GM04503 (cell line): ENCODE measurements around the gene ARHGAP21.
"Not testable (repeated sequence)": the region's sequence is repeated elsewhere in the genome, so short reads cannot be mapped to it uniquely, and the experiment has no call there.

ENCODE experiments used
- DNase-seq: peaks from one replicate; pipeline ENCODE4 v3.0.0-alpha.2; 2012; ENCODE audit warnings: low read depth

ARHGAP21 gene

GRCh38 chr10:24723788-24724380 is at the start of gene ARHGAP21:
TSS of gene ARHGAP21 (minus strand) at chr10:24723887. CDS start at chr10:24721899, 1,988 bp downstream.
- DNase-seq: peak; percentile 39

- DNase-seq: no peak
Observed at GRCh38 chr10:24771943-24772694, 48.4 kb upstream of the ARHGAP21 start.

- not testable (repeated sequence) for DNase-seq
Observed at GRCh38 chr10:24764991-24765390, 41.3 kb upstream of the ARHGAP21 start.

DNA sequence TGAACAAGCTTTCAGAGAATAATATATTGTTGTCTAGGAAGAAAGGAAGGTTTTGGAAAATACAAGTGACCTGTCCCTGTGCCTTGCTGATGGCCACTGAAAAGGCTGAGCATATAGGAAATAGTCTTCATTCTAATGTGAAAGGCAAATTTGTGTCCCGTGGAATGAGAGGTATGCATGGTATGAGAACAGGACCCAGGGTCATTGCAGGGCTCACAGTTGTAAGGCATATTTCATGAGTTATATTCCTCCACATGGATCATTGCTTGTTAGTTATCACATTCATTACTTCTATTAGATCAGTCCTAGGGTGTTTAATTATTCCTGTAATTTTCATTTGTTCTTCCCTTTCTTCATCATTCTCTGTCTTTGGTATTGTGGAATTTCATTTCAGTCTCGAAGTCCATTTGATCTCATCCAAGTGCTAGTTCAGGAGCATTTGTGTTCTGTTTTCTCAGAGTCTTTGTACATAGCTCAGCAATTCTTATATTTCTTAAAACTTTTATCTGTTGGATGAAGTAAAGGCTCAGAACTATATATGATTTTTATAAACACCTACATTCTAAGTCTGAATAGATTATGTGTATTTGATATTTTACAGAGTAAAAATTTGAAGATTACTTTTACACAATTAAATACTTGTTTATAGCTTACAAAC is 39.4 kb upstream of the ARHGAP21 start:
- no peak for DNase-seq

GRCh38 chr10:24762161-24762924 is 38.7 kb upstream of the ARHGAP21 start:
- no peak for DNase-seq

DNA sequence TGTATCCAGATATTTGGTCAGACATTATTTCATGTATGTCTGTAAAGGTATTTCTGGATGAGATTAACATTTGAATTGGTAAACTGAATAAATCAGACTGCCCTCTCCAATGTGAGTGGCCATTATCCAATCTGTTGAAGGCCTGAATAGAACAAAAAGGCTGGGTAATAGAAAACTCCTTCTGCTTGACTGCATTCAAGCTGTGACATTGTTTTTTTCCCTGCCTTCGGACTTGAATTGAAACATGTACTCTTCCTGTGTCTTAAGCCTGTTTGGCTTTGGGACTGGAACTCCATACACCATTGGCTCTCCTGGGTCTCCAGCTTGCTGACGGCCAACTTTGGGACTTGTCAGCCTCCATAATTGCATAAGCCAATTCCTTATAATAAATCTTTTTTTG is 36.0 kb upstream of the ARHGAP21 start:
- DNase-seq: no peak

DNA sequence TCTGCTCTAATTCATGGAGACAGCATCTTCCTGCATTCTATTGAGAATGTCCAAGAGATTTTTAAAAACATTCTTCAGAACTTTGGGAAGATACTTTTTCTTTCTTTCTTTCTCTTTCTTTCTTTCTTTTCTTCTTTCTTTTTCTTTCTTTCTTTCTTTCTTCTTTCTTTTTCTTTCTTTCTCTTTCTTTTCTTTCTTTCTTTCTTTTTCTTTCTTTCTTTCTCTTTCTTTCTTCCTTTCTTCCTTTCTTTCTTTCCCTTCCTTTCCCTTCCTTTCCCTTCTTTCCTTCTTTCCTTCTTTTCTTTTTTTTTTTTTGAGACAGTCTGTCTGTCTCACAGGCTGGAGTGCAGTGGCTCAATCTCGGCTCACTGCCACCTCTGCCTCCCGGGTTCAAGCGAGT is 34.6 kb upstream of the ARHGAP21 start:
- not testable (repeated sequence) for DNase-seq

DNA sequence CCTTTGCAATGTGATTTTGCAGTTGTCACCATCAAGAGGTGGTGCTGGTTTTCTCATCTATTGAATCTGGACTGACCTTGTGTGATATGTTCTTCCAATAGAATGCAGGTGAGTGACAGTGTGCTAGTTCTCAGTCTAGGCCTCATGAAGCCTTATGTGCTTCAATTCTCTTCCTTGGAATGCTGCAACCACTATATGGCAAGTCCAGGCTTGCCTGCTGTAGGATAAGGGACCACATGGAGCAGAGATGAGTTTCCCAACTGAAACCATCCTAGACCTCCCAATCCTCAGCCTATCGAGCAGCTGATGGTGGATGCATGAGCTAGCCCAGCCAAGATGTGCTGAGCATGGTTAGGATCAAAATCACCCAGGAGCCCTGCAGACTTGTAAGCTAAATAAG is 32.6 kb upstream of the ARHGAP21 start:
- no peak for DNase-seq

DNA sequence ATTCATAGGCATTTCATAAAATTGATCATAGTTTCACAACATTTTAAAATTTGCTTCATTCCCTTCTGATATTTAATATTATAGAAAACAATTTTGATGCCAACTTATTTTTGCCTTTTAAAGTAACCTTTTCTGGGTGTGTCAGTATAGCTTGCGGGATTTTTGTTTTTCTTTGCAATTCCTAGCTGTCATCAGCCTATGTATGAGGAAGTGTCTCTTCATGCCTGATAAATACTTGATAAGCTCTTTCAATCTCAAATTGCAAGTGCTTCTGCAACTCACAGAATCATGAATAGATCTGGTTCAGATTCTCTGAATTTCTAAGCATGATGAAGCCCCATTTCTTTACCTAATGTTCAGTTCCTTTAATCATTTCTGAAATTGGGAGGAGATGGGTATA is 28.0 kb upstream of the ARHGAP21 start:
- DNase-seq: no peak

DNA sequence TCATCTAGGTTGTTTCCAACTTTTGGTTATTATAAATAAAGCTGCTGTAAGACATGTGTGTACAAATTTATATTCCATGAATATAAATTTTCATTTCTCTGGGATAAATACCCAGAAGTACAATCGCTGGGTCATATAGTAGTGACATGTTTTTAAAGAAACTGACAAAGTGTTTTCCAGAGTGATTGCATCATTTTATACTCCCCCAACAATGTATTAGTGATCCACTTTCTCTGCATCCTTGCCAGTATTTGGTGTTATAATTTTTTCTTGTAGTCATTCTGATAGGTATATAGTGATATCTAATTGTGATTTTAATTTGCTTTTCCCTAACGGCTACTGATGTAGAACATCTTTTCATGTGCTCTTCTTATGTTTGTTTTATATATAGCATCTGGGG is 27.0 kb upstream of the ARHGAP21 start:
- no peak for DNase-seq

DNA sequence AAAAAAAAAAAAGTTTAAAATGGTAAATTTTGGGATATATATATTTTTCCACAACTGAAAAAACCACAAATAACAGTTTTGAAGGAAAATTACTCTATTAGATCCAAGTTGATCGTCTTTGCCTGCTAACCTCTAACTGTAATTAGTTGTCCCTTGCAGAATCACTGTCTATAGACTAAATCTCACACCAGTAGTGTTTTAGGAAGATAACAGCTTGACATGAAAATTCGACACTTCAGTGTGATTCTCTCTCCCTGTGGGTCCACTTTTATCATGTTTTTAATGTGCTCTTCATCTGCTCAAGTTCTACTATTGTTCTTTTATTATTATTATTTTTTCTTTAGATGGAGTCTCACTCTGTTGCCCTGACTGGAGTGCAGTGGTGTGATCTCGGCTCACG is 24.5 kb upstream of the ARHGAP21 start:
- DNase-seq: no peak

DNA sequence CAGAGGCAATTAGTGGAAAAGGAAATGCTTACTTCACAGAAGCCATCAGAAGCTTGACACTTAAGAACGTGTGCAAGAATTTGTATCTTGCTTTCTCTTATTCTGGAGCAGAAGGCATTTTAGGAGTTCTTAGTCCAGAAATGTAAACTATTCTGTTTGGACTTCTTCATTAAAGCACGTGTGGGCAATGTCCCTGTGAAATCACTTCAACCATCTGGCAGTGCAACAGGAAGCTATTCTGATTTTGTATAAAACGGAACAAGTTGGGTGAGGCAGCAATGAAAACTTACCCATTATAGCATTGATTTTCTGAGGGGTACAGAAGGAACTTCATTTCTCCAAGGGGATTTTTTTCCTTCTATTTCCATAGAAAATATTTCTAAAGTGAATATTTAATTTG is 21.3 kb upstream of the ARHGAP21 start:
- no peak for DNase-seq

GRCh38 chr10:24740714-24741113 is 17.0 kb upstream of the ARHGAP21 start:
- DNase-seq: no peak

GRCh38 chr10:24737001-24737400 is 13.3 kb upstream of the ARHGAP21 start:
- no peak for DNase-seq

- DNase-seq: no peak
Observed at GRCh38 chr10:24731942-24732341, 8.3 kb upstream of the ARHGAP21 start.

DNA sequence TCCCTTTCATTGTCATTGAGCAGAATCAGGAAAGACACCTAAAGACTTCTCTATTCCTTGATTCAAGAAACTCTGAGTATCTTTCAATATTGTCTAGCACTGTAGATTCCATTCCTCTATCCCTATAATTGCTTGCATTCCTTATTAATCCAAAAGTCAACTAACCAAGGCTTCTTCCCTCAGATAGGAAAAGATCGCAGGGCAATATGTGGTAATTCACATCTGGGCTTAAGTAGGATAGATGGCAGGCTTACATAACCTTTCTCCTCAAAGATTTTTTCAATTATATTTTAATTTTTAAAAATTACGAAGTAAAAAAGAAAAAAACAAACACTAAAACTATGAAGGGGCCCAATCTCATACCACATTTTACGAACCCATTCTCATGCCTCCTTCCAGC is 7.1 kb upstream of the ARHGAP21 start:
- DNase-seq: no peak

DNA sequence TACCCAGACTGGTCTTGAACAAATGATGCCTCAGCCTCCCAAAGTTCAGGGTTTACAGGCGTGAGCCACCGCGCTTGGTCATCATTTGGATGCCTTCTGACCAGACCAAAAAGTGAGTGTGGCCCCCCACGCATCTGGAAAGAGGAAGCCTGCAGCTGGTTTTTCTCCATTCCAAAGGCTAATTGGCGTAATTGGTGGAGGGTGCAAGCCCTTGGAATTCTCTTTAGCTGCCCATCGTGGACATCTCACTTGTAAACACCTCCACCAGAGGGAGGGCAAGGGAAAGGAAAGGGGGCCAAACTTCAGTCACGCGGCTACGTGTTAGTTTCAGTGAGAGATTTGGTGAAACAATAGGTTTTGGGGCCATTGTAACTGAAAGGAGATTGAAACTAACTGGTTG is 4.1 kb upstream of the ARHGAP21 start:
- DNase-seq: no peak

DNA sequence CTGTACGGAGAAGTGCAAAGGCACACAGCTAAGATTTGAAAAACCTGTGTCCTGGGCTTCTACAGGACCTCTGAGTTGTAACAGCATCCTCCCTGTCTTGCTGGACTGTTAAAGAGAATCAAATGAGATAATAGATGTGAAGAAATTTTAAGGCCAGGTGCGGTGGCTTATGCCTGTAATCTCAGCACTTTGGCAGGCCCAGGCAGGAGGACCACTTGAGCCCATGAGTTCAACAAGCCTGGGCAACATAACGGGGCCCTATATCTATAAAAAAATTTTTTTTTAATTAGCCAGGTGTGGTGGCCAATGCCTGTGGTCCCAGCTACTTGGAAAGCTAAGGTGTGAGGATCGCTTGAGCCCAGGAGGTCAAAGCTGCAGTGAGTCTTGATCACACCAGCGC is 2.9 kb upstream of the ARHGAP21 start:
- DNase-seq: no peak

GRCh38 chr10:24726029-24726428 is 2.3 kb upstream of the ARHGAP21 start:
- DNase-seq: not testable (repeated sequence)

DNA sequence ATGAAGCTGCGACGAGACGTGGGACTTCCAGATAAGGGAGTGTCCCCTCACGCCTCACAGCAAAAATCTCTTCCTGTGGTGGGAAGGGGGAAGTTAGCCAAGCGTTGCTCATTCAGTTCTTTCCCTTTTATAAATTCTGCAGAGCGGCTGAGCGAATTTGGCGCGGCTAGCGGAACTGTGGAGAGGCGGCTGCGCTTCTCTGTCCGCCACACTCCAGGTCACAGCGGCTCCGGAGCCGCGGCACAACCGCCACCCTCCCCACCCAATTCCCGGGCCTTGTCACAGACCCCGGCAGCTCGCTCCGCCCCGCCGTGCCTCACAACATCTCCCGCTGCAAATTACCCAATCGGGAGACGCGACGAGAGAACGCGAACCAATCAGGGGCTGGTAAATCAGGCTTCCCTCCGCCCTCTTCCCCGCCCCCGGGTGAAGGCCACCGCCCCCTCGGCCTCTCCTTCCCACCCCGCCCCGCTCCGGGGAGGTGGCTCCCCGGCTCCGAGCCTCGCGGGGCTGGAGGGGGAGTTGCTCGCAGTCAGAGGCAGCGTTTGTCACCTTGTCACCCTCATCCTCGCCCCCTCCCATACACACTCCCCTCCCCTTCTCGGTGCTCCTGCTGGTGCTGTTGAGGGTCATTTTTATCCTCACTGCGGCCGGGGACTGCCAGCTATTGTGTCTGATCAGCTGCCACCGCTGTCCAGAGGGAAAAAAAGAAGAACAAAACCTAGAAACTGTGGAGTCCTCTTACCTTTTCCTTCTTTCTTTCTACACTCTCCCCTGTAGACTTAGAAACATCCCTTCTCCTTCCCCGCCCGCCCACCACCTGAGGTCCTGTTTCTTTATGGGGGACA is 918 bp upstream of the ARHGAP21 start:
- DNase-seq: peak; percentile 82

GRCh38 chr10:24723386-24723787 is 300 bp downstream of the ARHGAP21 start:
- DNase-seq: no peak
